IMR-90 (cell line): Measurements from ENCODE around the gene KLF2. TPM values are rescaled to one million over a fixed set of nuclear protein-coding genes. Genes with fewer than 3 reads are reported as not detected.
A peak's percentile ranks its signal among the peaks of the same experiment; 100 is the strongest.

ENCODE experiments used
- ATAC-seq: fragments of 200-7000 bp; cut with Tn5 transposase; 2 replicates; pipeline ENCODE4 v1.9.1; 2020; ENCODE audit warnings: low read depth, mild to moderate bottlenecking, moderate library complexity
- BruUV-seq: library from RNA; stranded (reverse); fragments of 400-500 nt; replicated peaks from 2 replicates; lab custom pipeline; 2021; lab: Mats Ljungman, UMichigan
- CTCF ChIA-PET: fragments of 300-600 bp; formaldehyde crosslinking; extraction: SDS; loops from one replicate; lab custom pipeline; 2021; ENCODE audit warnings: antibody characterized with exemption; lab: Yijun Ruan, JAX
- POLR2A ChIA-PET: fragments of 300-600 bp; sonication (Branson Sonifier 250); formaldehyde crosslinking; loops from one replicate; lab custom pipeline; 2022; ENCODE audit warnings: antibody characterized with exemption; ENCODE audit not compliant: unreplicated experiment; lab: Charles Lee
- DNase-seq: peaks from one replicate; pipeline ENCODE4 v3.0.0; 2013
- H2AFZ ChIP-seq: replicated peaks from 2 replicates; pipeline ENCODE3; 2013; ENCODE audit warnings: low read length, mild to moderate bottlenecking; ENCODE audit not compliant: poor library complexity
- H2AK5ac ChIP-seq: 2 replicates; pipeline ENCODE4 v1.6.1; 2013; ENCODE audit warnings: low read depth, low read length, inconsistent platforms
- H2AK9ac ChIP-seq: replicated peaks from 2 replicates; pipeline ENCODE3; 2013; ENCODE audit warnings: mild to moderate bottlenecking, low read depth, low read length, moderate library complexity; ENCODE audit not compliant: poor library complexity
- H2BK120ac ChIP-seq: 2 replicates; pipeline ENCODE4 v1.6.1; 2013; ENCODE audit warnings: low read depth, low read length, inconsistent platforms
- H2BK15ac ChIP-seq: 3 replicates; pipeline ENCODE4 v1.6.1; 2013; ENCODE audit warnings: low read depth, low read length, inconsistent platforms
- H2BK20ac ChIP-seq: 2 replicates; pipeline ENCODE4 v1.6.1; 2013; ENCODE audit warnings: low read depth, mild to moderate bottlenecking, inconsistent platforms, low read length, moderate library complexity
- H2BK5ac ChIP-seq: 2 replicates; pipeline ENCODE4 v1.6.1; 2013; ENCODE audit warnings: mild to moderate bottlenecking, low read depth, low read length, inconsistent platforms; ENCODE audit not compliant: poor library complexity, severe bottlenecking
- H3K14ac ChIP-seq: replicated peaks from 2 replicates; pipeline ENCODE4 v1.6.1; 2013; ENCODE audit warnings: low read depth, low read length, inconsistent platforms
- H3K18ac ChIP-seq: 2 replicates; pipeline ENCODE4 v1.6.1; 2013; ENCODE audit warnings: low read depth, low read length, control low read depth
- H3K23ac ChIP-seq: 2 replicates; pipeline ENCODE4 v1.6.1; 2013; ENCODE audit warnings: low read depth, low read length, inconsistent platforms
- H3K27ac ChIP-seq: 2 replicates; pipeline ENCODE4 v1.5.1; 2013; ENCODE audit warnings: mild to moderate bottlenecking, control low read depth, low read length; ENCODE audit not compliant: insufficient read depth
- H3K27me3 ChIP-seq: 2 replicates; pipeline ENCODE4 v1.6.1; 2013; ENCODE audit warnings: low read length; ENCODE audit not compliant: control insufficient read depth, insufficient read depth
- H3K36me3 ChIP-seq: 2 replicates; pipeline ENCODE4 v1.6.1; 2013; ENCODE audit warnings: low read length, mixed read lengths; ENCODE audit not compliant: control insufficient read depth, insufficient read depth
- H3K4ac ChIP-seq: 2 replicates; pipeline ENCODE4 v1.6.1; 2013; ENCODE audit warnings: low read depth, low read length, inconsistent platforms
- H3K4me1 ChIP-seq: 2 replicates; pipeline ENCODE4 v1.6.1; 2013; ENCODE audit warnings: low read length, mixed read lengths; ENCODE audit not compliant: control insufficient read depth, insufficient read depth
- H3K4me2 ChIP-seq: 2 replicates; pipeline ENCODE4 v1.6.1; 2013; ENCODE audit warnings: low read depth, mild to moderate bottlenecking, control low read depth, low read length, moderate library complexity
- H3K4me3 ChIP-seq: 2 replicates; pipeline ENCODE4 v1.5.1; 2013; ENCODE audit warnings: low read depth, mild to moderate bottlenecking, control low read depth, low read length, moderate library complexity; ENCODE audit not compliant: insufficient read depth
- H3K56ac ChIP-seq: 2 replicates; pipeline ENCODE4 v1.6.1; 2013; ENCODE audit warnings: low read length, inconsistent platforms; ENCODE audit not compliant: insufficient read depth; ENCODE audit errors: extremely low read depth
- H3K79me1 ChIP-seq, 2 experiments: 2 replicates each; pipeline ENCODE4 v1.6.1; 2013; ENCODE audit warnings: low read length in 2 of 2, inconsistent platforms in 1 of 2, low read depth in 1 of 2
- H3K9ac ChIP-seq: 2 replicates; pipeline ENCODE4 v1.6.1; 2013; ENCODE audit warnings: low read depth, low read length, control low read depth
- H3K9me1 ChIP-seq: 2 replicates; pipeline ENCODE4 v1.6.1; 2013; ENCODE audit warnings: low read length, inconsistent platforms; ENCODE audit not compliant: insufficient read depth
- H3K9me3 ChIP-seq: 2 replicates; pipeline ENCODE4 v1.6.1; 2013; ENCODE audit warnings: low read length; ENCODE audit not compliant: control insufficient read depth, insufficient read depth
- H4K20me1 ChIP-seq: 2 replicates; pipeline ENCODE4 v1.6.1; 2013; ENCODE audit warnings: low read length, inconsistent platforms; ENCODE audit not compliant: insufficient read depth
- H4K5ac ChIP-seq: 2 replicates; pipeline ENCODE4 v1.6.1; 2013; ENCODE audit warnings: mild to moderate bottlenecking, low read depth, low read length, control low read depth
- H4K8ac ChIP-seq, 2 experiments: 2 replicates each; pipeline ENCODE4 v1.6.1; 2013; ENCODE audit warnings: low read depth in 2 of 2, low read length in 2 of 2, control low read depth in 1 of 2, inconsistent platforms in 1 of 2
- H4K91ac ChIP-seq: 2 replicates; pipeline ENCODE4 v1.6.1; 2013; ENCODE audit warnings: low read depth, low read length, inconsistent platforms; ENCODE audit not compliant: insufficient read depth
- CEBPB ChIP-seq: IDR thresholded peaks from 2 replicates; pipeline ENCODE4 v1.6.1; 2012; ENCODE audit warnings: low read depth, low read length, improper control_type of control experiment
- CHD1 ChIP-seq: IDR thresholded peaks from 2 replicates; pipeline ENCODE4 v1.6.1; 2012; ENCODE audit warnings: low read depth, low read length, improper control_type of control experiment
- MAZ ChIP-seq: IDR thresholded peaks from 2 replicates; pipeline ENCODE4 v1.6.1; 2012; ENCODE audit warnings: low read depth, mild to moderate bottlenecking, low read length, improper control_type of control experiment, moderate library complexity, borderline replicate concordance
- RCOR1 ChIP-seq: IDR thresholded peaks from 2 replicates; pipeline ENCODE4 v1.6.1; 2012; ENCODE audit warnings: mild to moderate bottlenecking, low read length, improper control_type of control experiment; ENCODE audit not compliant: insufficient replicate concordance
- WGBS, 2 experiments: methylation state at CpG; one replicate each; pipeline versions ENCODE4 v1.1.5 to v1.1.7; 2013; ENCODE audit warnings: missing lambda C conversion rate in 2 of 2; ENCODE audit not compliant: insufficient read length in 1 of 2; ENCODE audit errors: extremely low coverage in 2 of 2; 5-methylcytosine and 5-hydroxymethylcytosine counted together
- dilution Hi-C: fragments of 300-500 bp; cut with HindIII; formaldehyde crosslinking; loops from one replicate; pipeline ENCODE4 v1.14.3; 2018; ENCODE audit warnings: low sequenced_read_pairs; ENCODE audit not compliant: unreplicated experiment
- in situ Hi-C: fragments of 300-500 bp; cut with MboI; formaldehyde crosslinking; loops from 3 replicates; pipeline ENCODE4 v1.14.3; 2019; ENCODE audit warnings: low sequenced_read_pairs, inconsistent platforms, mixed read lengths
- intact Hi-C: fragments of 100-400 bp; cut with micrococcal nuclease; formaldehyde crosslinking; loops from 2 replicates; pipeline ENCODE4 v1.10.0; 2022
- polyA plus RNA-seq, 3 experiments: library from polyadenylated mRNA; depleted of rRNA; stranded (reverse); fragments of >200 nt; gene quantifications; 2 replicates each; pipeline ENCODE4 v1.2.3, GENCODE V29; 2012; ENCODE audit warnings: low replicate concordance in 1 of 3
- total RNA-seq: library from RNA; depleted of rRNA; stranded (reverse); fragments of >200 nt; gene quantifications from 2 replicates; pipeline ENCODE4 v1.2.3, GENCODE V29; 2012

The KLF2 gene
- total and polyA plus RNA-seq, 2 of the 4 experiments (the other 2 are of a cell fraction): 1.1 to 34.4 TPM

DNA sequence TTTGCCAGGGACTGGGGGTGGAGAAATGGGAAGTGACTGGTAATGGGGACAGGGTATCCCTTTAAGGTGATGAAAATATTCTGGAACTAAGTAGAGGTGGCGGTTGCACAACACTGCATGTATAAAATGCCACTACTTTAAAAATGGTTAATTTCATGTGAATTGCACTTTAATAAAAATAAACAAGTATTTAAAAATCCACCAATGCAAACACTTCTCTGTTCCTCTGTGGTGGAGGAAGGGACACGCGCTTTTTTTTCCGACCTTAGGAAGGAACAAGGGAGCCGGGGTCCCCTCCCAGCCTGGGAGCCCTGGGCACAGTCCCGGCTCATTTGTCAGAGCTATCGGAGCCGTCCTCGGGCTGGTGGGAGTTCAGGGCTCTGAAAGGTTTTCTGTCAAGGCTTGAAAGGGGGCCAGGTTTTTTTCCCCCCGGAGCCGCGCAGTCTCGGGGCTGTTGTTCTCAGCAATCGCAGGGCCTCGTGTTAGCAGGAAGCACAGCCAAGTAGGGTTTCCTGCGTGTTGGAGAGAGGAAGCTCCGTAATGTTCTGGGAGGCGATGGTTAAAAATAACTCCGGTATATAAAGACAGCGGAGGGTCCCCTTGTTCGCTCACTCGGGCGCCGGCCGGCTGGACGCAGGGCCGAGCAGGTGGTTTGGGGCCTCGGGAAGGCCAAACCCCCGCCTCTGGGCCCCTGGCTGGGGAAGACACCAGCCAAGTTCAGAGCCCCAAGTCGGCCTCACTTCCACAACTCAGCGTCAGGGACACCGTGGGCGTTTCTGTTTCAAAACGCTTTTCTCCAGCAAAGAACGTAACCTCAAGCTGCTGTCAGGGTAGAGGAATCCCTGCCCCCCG lies 41.2 kb upstream of the KLF2 start:
- H3K36me3 ChIP-seq: no peaks in the 10 kb centered on the region
- WGBS, 2 experiments: 16% methylated on average over 11 of the region's 36 CpGs; no CpG with 5 or more reads in 1 of the 2 experiments
- DNase-seq: peak; percentile 70
- H3K9me3 ChIP-seq: no peaks in the 10 kb centered on the region
- H3K27me3 ChIP-seq: peaks cover 15% of the 10 kb centered on the region
- peak overlapping the region; percentile 72 for H3K14ac ChIP-seq
- H3K4ac ChIP-seq: peak overlapping the region; percentile 69
- dilution Hi-C loops: no loop called here
- peaks cover 6% of the 10 kb centered on the region for H3K4me1 ChIP-seq
- no peak overlapping the region for H3K4me3 ChIP-seq
- H2AFZ ChIP-seq: peak overlapping the region; percentile 92
- 0 out of 2 replicates have a peak overlapping the region, but pooled peaks have one; percentile 6 for H4K5ac ChIP-seq
- intact Hi-C loops: loop anchor here (5.0 kb wide), 1 partner anchor 34 kb away; no protein-coding TSS in a partner anchor
- peak overlapping the region; percentile 84 for H2AK9ac ChIP-seq
- H3K9me1 ChIP-seq: peaks cover 6% of the 10 kb centered on the region; the same call in 1 of the 2 replicates
- H2BK5ac ChIP-seq: peak overlapping the region; percentile 20
- H3K9ac ChIP-seq: peak overlapping the region; percentile 39; the same call in 1 of the 2 replicates
- no peak overlapping the region for H3K23ac ChIP-seq
- peak overlapping the region; percentile 56; the same call in 1 of the 3 replicates for H2BK15ac ChIP-seq
- no peaks in the 10 kb centered on the region; a peak in 1 of 4 replicates for H3K79me1 ChIP-seq
- in situ Hi-C loops: no loop called here
- H3K56ac ChIP-seq: peak overlapping the region; percentile 6; the same call in 1 of the 2 replicates
- ChIA-PET POLR2A (interaction anchor here (0.6 kb wide), 2 partner anchors 12 to 41 kb away, joined by 3 to 4 read pairs; partner anchors contain the start of gene KLF2), CTCF (no interaction called here)
- ATAC-seq: peak; percentile 57
- H3K4me2 ChIP-seq: peak overlapping the region; percentile 4
- peak overlapping the region; percentile 83; the same call in 1 of the 2 replicates for H2BK120ac ChIP-seq
- no TSS peak for BruUV-seq
- H3K27ac ChIP-seq: peak overlapping the region; percentile 42
- H4K20me1 ChIP-seq: 0 out of 2 replicates have a peak, but pooled peaks cover 4% of the 10 kb centered on the region
- peak overlapping the region; percentile 59 to 73; a peak in 3 of 4 replicates for H4K8ac ChIP-seq
- peak overlapping the region; percentile 45; the same call in 1 of the 2 replicates for H2BK20ac ChIP-seq
- H3K18ac ChIP-seq: peak overlapping the region; percentile 0; the same call in 1 of the 2 replicates
- H2AK5ac ChIP-seq: peak overlapping the region; percentile 84
- H4K91ac ChIP-seq: peak overlapping the region; percentile 52
- TF ChIP-seq RCOR1 (peak; percentile 49), CEBPB (peak; percentile 77), MAZ (peak; percentile 35; the same call in 1 of the 2 replicates), CHD1 (no peak)
